Measurements from ENCODE around the gene SLC4A7.

Gene SLC4A7

DNA sequence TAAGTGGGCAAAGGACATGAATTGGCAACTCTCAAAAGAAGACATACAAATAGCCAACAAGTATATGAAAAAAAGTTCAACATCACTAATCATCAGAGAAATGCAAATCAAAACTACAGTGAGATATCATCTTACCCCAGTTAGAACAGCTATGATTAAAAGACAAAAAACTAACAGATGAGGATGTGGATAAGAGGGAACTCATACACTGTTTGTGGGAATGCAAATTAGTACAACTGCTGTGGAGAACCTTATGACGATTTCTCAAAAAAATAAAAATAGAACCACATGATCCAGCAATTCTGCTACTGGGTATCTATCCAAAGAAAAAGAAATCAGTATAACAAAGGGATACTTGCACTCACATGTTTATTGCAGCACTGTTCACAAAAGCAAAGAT, 143.7 kb downstream of the SLC4A7 start:
- TF ChIP-seq, protein P1, sequence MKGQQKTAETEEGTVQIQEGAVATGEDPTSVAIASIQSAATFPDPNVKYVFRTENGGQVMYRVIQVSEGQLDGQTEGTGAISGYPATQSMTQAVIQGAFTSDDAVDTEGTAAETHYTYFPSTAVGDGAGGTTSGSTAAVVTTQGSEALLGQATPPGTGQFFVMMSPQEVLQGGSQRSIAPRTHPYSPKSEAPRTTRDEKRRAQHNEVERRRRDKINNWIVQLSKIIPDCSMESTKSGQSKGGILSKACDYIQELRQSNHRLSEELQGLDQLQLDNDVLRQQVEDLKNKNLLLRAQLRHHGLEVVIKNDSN (IDR thresholded peaks at IDR 0.05), result no peak
- TF ChIP-seq, protein P2, sequence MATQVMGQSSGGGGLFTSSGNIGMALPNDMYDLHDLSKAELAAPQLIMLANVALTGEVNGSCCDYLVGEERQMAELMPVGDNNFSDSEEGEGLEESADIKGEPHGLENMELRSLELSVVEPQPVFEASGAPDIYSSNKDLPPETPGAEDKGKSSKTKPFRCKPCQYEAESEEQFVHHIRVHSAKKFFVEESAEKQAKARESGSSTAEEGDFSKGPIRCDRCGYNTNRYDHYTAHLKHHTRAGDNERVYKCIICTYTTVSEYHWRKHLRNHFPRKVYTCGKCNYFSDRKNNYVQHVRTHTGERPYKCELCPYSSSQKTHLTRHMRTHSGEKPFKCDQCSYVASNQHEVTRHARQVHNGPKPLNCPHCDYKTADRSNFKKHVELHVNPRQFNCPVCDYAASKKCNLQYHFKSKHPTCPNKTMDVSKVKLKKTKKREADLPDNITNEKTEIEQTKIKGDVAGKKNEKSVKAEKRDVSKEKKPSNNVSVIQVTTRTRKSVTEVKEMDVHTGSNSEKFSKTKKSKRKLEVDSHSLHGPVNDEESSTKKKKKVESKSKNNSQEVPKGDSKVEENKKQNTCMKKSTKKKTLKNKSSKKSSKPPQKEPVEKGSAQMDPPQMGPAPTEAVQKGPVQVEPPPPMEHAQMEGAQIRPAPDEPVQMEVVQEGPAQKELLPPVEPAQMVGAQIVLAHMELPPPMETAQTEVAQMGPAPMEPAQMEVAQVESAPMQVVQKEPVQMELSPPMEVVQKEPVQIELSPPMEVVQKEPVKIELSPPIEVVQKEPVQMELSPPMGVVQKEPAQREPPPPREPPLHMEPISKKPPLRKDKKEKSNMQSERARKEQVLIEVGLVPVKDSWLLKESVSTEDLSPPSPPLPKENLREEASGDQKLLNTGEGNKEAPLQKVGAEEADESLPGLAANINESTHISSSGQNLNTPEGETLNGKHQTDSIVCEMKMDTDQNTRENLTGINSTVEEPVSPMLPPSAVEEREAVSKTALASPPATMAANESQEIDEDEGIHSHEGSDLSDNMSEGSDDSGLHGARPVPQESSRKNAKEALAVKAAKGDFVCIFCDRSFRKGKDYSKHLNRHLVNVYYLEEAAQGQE (IDR thresholded peaks at IDR 0.05; ENCODE audit: low read depth), result no peak
- TF ChIP-seq YY1 (IDR thresholded peaks at IDR 0.05; ENCODE audit: low read depth) (no peak), TCF12 (IDR thresholded peaks at IDR 0.05; ENCODE audit: low read depth) (no peak), EGR1 (IDR thresholded peaks at IDR 0.05) (no peak), RAD21 (IDR thresholded peaks at IDR 0.05; ENCODE audit: low read depth) (no peak), CEBPB (IDR thresholded peaks at IDR 0.05) (no peak), FOXM1 (IDR thresholded peaks at IDR 0.05; ENCODE audit: borderline replicate concordance, low read depth) (no peak), ZBTB7A (IDR thresholded peaks at IDR 0.05; ENCODE audit: low read depth) (no peak), NFIC (IDR thresholded peaks at IDR 0.05) (no peak), EP300 (IDR thresholded peaks at IDR 0.05; ENCODE audit: borderline replicate concordance) (no peak), TAF1 (IDR thresholded peaks at IDR 0.05; ENCODE audit: low read depth) (no peak), TEAD4 (IDR thresholded peaks at IDR 0.05) (no peak), CREB1 (IDR thresholded peaks at IDR 0.05; ENCODE audit: low read depth) (no peak)
- TF ChIP-seq, protein P3, sequence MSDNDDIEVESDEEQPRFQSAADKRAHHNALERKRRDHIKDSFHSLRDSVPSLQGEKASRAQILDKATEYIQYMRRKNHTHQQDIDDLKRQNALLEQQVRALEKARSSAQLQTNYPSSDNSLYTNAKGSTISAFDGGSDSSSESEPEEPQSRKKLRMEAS (IDR thresholded peaks at IDR 0.05), result no peak

DNA sequence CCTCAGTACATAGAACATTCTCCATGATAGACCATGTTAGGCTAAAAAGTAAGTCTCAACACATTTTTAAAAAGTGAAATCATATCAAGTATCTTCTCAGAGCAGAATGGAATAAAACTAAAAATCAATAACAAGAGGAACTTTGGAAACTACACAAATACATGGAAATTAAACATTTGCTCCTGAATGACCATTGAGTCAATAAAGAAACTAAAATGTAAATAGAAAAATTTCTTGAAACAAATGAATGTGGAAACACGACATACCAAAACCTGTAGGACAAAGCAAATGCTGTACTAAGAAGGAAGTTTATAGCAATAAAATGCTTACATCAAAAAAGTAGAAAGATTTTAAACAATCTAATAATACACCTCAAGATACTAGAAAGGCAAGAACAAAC, 148.6 kb downstream of the SLC4A7 start:
- no peak for TF ChIP-seq NFIC (IDR thresholded peaks at IDR 0.05)
- TF ChIP-seq TAF1 (IDR thresholded peaks at IDR 0.05; ENCODE audit: low read depth), result no peak
- no peak for TF ChIP-seq CEBPB (IDR thresholded peaks at IDR 0.05)
- no peak for TF ChIP-seq EGR1 (IDR thresholded peaks at IDR 0.05)
- no peak for TF ChIP-seq CREB1 (IDR thresholded peaks at IDR 0.05; ENCODE audit: low read depth)
- TF ChIP-seq TEAD4 (IDR thresholded peaks at IDR 0.05), result no peak
- no peak for TF ChIP-seq FOXM1 (IDR thresholded peaks at IDR 0.05; ENCODE audit: borderline replicate concordance, low read depth)
- TF ChIP-seq, protein P3 (IDR thresholded peaks at IDR 0.05), result no peak
- no peak for TF ChIP-seq ZBTB7A (IDR thresholded peaks at IDR 0.05; ENCODE audit: low read depth)
- no peak for TF ChIP-seq TCF12 (IDR thresholded peaks at IDR 0.05; ENCODE audit: low read depth)
- no peak for TF ChIP-seq EP300 (IDR thresholded peaks at IDR 0.05; ENCODE audit: borderline replicate concordance)

DNA sequence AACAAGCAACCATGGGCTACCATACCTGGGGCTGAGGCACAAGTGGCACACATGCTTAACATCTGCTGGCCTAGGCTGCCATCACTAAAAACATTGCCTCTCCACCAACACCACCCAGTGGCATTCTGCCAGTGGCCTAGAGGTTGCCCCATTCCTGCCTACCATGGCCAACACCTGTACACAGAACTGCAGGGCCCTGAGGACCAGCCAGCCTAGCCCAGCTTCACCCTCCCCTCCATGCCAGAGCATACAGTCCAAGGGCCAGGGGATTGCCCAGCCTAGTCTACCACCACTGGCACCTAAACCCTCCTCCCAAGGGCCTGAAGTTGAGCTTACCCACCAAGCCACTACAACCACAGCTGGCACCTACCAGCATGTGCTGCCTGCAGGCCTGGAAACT, 150.3 kb downstream of the SLC4A7 start:
- TF ChIP-seq TAF1 (IDR thresholded peaks at IDR 0.05; ENCODE audit: low read depth), result no peak

DNA sequence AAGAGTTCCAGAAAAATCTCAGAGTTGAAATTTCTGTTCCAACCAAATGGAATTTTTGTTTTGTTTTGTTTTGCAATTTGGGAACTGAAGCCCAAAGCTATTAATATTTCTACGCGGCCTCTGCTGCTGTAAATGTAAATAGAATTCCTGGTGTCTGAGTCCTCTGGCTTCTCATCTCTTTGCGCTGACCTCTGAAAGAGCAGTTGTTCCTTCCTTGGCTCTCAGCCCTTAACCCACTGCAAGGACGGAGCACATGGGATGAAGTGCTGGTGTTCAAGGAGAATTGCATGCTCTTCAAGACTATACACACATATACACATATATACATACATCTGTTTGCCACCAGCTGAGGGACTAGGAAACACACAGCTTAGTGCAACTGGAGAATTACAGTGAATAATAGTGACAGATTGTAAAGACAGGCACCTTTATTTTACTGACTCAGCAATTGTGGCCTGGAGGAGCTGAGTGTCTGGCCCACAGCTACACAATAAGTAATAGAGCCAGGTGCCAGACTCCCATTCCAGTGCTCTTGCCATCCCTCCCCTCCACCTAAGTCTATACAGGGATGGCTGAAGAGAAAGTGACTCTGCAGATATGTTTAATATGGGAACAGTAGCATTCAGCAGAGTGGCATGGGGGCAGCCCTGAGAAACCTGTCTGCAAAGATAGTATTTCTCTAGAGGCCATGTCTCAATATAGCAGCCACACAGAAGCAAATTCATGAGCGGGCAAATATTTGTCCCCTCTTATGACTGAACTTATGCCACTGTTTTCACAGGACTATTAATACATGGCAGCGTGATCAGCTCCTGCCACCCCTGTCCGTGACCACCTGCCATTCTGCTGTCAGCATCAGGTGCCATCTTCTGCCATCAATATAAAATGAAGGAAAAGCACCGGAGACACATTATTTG, 157.3 kb downstream of the SLC4A7 start:
- TF ChIP-seq CEBPB (IDR thresholded peaks at IDR 0.05) (no peak), EP300 (IDR thresholded peaks at IDR 0.05; ENCODE audit: borderline replicate concordance) (no peak), NFIC (IDR thresholded peaks at IDR 0.05) (no peak), CREB1 (IDR thresholded peaks at IDR 0.05; ENCODE audit: low read depth) (no peak), ZBTB7A (IDR thresholded peaks at IDR 0.05; ENCODE audit: low read depth) (no peak), TCF12 (IDR thresholded peaks at IDR 0.05; ENCODE audit: low read depth) (no peak), TAF1 (IDR thresholded peaks at IDR 0.05; ENCODE audit: low read depth) (no peak), TEAD4 (IDR thresholded peaks at IDR 0.05) (no peak), EGR1 (IDR thresholded peaks at IDR 0.05) (no peak), RAD21 (IDR thresholded peaks at IDR 0.05; ENCODE audit: low read depth) (no peak), FOXM1 (IDR thresholded peaks at IDR 0.05; ENCODE audit: borderline replicate concordance, low read depth) (no peak), YY1 (IDR thresholded peaks at IDR 0.05; ENCODE audit: low read depth) (no peak)
- TF ChIP-seq, protein P3 (IDR thresholded peaks at IDR 0.05), result no peak
- TF ChIP-seq, protein P1 (IDR thresholded peaks at IDR 0.05), result no peak
- TF ChIP-seq, protein P2 (IDR thresholded peaks at IDR 0.05; ENCODE audit: low read depth), result no peak

DNA sequence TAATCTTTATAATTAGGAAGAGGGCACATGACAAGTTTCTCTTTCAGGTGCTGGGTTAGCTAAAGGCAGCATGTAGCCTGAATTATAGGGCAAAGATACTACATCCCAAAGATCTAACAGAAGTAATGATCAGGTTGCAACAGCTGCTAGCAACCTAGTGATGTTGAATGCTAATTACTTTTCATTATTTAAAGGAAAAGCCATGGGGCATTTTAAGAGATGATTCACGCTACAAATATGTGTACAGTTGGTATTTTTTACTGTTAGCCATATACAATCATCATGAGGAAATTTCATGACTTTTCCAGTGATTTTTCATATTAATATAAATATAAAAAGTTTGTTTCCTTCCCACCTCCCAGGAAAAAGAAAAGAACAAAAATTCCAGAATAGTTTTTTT, 158.0 kb downstream of the SLC4A7 start:
- no peak for TF ChIP-seq FOXM1 (IDR thresholded peaks at IDR 0.05; ENCODE audit: borderline replicate concordance, low read depth)
- TF ChIP-seq RAD21 (IDR thresholded peaks at IDR 0.05; ENCODE audit: low read depth), result no peak
- TF ChIP-seq TEAD4 (IDR thresholded peaks at IDR 0.05), result no peak
- TF ChIP-seq CEBPB (IDR thresholded peaks at IDR 0.05), result no peak
- no peak for TF ChIP-seq CREB1 (IDR thresholded peaks at IDR 0.05; ENCODE audit: low read depth)
- TF ChIP-seq TAF1 (IDR thresholded peaks at IDR 0.05; ENCODE audit: low read depth), result no peak
- TF ChIP-seq, protein P3 (IDR thresholded peaks at IDR 0.05), result no peak
- no peak for TF ChIP-seq EP300 (IDR thresholded peaks at IDR 0.05; ENCODE audit: borderline replicate concordance)
- TF ChIP-seq, protein P1 (IDR thresholded peaks at IDR 0.05), result no peak
- no peak for TF ChIP-seq EGR1 (IDR thresholded peaks at IDR 0.05)
- no peak for TF ChIP-seq NFIC (IDR thresholded peaks at IDR 0.05)
- TF ChIP-seq ZBTB7A (IDR thresholded peaks at IDR 0.05; ENCODE audit: low read depth), result no peak
- no peak for TF ChIP-seq YY1 (IDR thresholded peaks at IDR 0.05; ENCODE audit: low read depth)
- TF ChIP-seq TCF12 (IDR thresholded peaks at IDR 0.05; ENCODE audit: low read depth), result no peak
- TF ChIP-seq, protein P2 (IDR thresholded peaks at IDR 0.05; ENCODE audit: low read depth), result no peak

Measured in Ishikawa (cell line).